ENCODE data around the gene CRIP3.
A peak's percentile ranks its signal among the peaks of the same experiment; 100 is the strongest.
"Not testable (repeated sequence)": the region's sequence is repeated elsewhere in the genome, so short reads cannot be mapped to it uniquely, and the experiment has no call there.

Gene CRIP3

GRCh38 chr6:43308101-43308989, at the start of gene CRIP3:
Gene CRIP3, minus strand, starts transcription at chr6:43308826. Its CDS starts 34 bp downstream, at chr6:43308792.
- no peak for DNase-seq

GRCh38 chr6:43355862-43356590, 47.4 kb upstream of the CRIP3 start:
- DNase-seq: no peak

- not testable (repeated sequence) for DNase-seq
Observed at GRCh38 chr6:43351951-43352350, 43.3 kb upstream of the CRIP3 start.

GRCh38 chr6:43347444-43347843, 38.8 kb upstream of the CRIP3 start:
- DNase-seq: no peak

- no peak for DNase-seq
Observed at GRCh38 chr6:43347021-43347420, 38.4 kb upstream of the CRIP3 start.

GRCh38 chr6:43346243-43346642, 37.6 kb upstream of the CRIP3 start:
- DNase-seq: not testable (repeated sequence)

GRCh38 chr6:43339168-43339567, 30.5 kb upstream of the CRIP3 start:
- DNase-seq: no peak

GRCh38 chr6:43338243-43338642, 29.6 kb upstream of the CRIP3 start:
- no peak for DNase-seq

- no peak for DNase-seq
Observed at GRCh38 chr6:43336382-43336781, 27.8 kb upstream of the CRIP3 start.

GRCh38 chr6:43335469-43335868, 26.8 kb upstream of the CRIP3 start:
- DNase-seq: no peak

GRCh38 chr6:43334466-43335095, 26.0 kb upstream of the CRIP3 start:
- peak; percentile 8 to 52 for DNase-seq

- no peak for DNase-seq
Observed at GRCh38 chr6:43331891-43332290, 23.3 kb upstream of the CRIP3 start.

- no peak for DNase-seq
Observed at GRCh38 chr6:43331470-43331869, 22.8 kb upstream of the CRIP3 start.

- no peak for DNase-seq
Observed at GRCh38 chr6:43328528-43328927, 19.9 kb upstream of the CRIP3 start.

GRCh38 chr6:43325876-43326275, 17.2 kb upstream of the CRIP3 start:
- no peak for DNase-seq

GRCh38 chr6:43318011-43318410, 9.4 kb upstream of the CRIP3 start:
- DNase-seq: no peak

- no peak for DNase-seq
Observed at GRCh38 chr6:43313813-43314212, 5.2 kb upstream of the CRIP3 start.

GRCh38 chr6:43311666-43312065, 3.0 kb upstream of the CRIP3 start:
- no peak for DNase-seq

GRCh38 chr6:43310624-43311023, 2.0 kb upstream of the CRIP3 start:
- DNase-seq: no peak

- no peak for DNase-seq
Observed at GRCh38 chr6:43310134-43310533, 1.5 kb upstream of the CRIP3 start.

- no peak for DNase-seq
Observed at GRCh38 chr6:43308990-43309477, 408 bp upstream of the CRIP3 start.

- no peak for DNase-seq
Observed at GRCh38 chr6:43307451-43308100, 1.1 kb downstream of the CRIP3 start.

GRCh38 chr6:43306086-43306485, 2.5 kb downstream of the CRIP3 start:
- DNase-seq: no peak

Measured in NCI-H446 (cell line).